Brain microvascular endothelial cell (primary cell): ENCODE results near the gene ARHGAP26.

Experiments used
- DNase-seq: peaks from one replicate; pipeline ENCODE4 v3.0.0-alpha.2; 2020
- H3K27ac ChIP-seq: fragments of 250-450 bp; sonication (Bioruptor Pico); 2 replicates; pipeline ENCODE4 v1.5.1; 2020; ENCODE audit warnings: mild to moderate bottlenecking, moderate library complexity
- H3K27me3 ChIP-seq: fragments of 250-450 bp; sonication (Bioruptor Pico); replicated peaks from 2 replicates; pipeline ENCODE4 v1.5.1; 2020; ENCODE audit warnings: mild to moderate bottlenecking
- H3K36me3 ChIP-seq: fragments of 250-450 bp; sonication (Bioruptor Pico); replicated peaks from 2 replicates; pipeline ENCODE4 v1.5.1; 2020; ENCODE audit warnings: mild to moderate bottlenecking
- H3K4me3 ChIP-seq: 2 replicates; pipeline ENCODE4 v1.5.1; 2011; ENCODE audit warnings: low read depth, mild to moderate bottlenecking, control low read depth, low read length, moderate library complexity
- in situ Hi-C: cut with HindIII; loops from 2 replicates; pipeline ENCODE4 v1.10.0; 2017; ENCODE audit warnings: low sequenced_read_pairs, low pct_ligation_motif_present
- TF ChIP-seq, protein P1 (sequence below): IDR thresholded peaks from 2 replicates; pipeline ENCODE4 v1.5.1; 2011; ENCODE audit warnings: low read depth, mild to moderate bottlenecking, moderate library complexity, low read length, control low read depth, inconsistent platforms; ENCODE audit errors: missing control alignments

ARHGAP26 gene

DNA sequence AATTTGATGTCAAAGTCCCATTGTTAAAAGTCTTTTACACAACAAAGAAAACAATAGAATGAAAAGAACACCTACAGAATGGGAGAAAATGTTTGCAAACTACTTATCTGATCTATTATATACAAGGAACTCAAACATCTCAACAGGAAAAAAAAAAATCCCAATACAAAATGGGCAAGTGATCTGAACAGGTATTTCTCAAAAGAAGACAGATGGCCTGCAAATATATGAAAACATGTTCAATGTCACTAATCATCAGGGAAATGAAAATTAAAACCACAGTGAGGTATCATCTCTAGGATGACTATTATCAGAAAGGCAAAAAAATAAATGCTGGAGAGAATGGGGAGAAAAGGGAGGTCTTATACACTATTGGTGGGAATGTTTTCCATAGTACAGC is 301.8 kb downstream of the ARHGAP26 start:
- in situ Hi-C loops: no loop called here
- no peak overlapping the region for H3K4me3 ChIP-seq
- DNase-seq: no peak
- no peak overlapping the region for H3K27ac ChIP-seq
- H3K27me3 ChIP-seq: no peaks in the 10 kb centered on the region
- TF ChIP-seq, protein P1, sequence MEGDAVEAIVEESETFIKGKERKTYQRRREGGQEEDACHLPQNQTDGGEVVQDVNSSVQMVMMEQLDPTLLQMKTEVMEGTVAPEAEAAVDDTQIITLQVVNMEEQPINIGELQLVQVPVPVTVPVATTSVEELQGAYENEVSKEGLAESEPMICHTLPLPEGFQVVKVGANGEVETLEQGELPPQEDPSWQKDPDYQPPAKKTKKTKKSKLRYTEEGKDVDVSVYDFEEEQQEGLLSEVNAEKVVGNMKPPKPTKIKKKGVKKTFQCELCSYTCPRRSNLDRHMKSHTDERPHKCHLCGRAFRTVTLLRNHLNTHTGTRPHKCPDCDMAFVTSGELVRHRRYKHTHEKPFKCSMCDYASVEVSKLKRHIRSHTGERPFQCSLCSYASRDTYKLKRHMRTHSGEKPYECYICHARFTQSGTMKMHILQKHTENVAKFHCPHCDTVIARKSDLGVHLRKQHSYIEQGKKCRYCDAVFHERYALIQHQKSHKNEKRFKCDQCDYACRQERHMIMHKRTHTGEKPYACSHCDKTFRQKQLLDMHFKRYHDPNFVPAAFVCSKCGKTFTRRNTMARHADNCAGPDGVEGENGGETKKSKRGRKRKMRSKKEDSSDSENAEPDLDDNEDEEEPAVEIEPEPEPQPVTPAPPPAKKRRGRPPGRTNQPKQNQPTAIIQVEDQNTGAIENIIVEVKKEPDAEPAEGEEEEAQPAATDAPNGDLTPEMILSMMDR: no peak
- H3K36me3 ChIP-seq: no peaks in the 10 kb centered on the region

DNA sequence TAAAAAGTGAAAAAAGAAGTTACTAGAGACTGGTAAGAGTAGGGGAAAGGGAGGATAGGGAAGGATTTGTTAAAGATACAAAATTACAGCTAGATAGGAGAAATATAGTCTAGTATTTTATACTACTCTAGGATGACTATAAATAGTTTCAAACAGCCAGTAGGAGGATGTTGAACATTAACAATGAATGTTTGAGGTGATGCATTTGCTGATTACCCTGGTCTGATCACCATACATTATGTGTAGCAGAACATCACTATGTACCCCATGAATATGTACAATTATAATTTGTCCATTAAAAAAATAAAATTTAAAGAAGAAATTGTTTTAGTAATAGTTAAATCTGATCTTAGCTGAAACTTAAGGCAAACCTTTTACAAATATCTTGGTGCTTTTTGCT is 302.6 kb downstream of the ARHGAP26 start:
- TF ChIP-seq, protein P1: no peak
- Histone ChIP-seq H3K27me3 (no peaks in the 10 kb centered on the region), H3K36me3 (no peaks in the 10 kb centered on the region), H3K4me3 (no peak overlapping the region), H3K27ac (no peak overlapping the region)
- in situ Hi-C loops: no loop called here
- DNase-seq: no peak

DNA sequence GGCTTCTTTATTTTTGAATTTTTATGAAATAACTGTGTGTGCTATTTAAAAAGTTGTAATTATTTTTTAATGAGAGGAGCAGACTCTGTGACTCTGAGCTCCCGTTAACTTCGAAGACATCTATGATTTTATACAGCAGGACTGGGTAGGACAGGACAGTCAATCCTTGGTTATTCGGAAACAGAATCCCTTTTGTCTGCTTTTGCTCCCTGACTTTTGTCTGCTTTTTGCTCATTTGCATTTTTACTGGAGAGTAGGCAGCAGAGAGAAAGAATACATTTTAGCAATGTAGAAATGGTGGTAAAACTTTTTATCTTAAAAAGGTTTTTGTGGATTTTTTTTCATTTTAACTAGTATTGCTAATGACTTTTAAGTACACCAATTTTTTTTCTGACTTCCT is 303.6 kb downstream of the ARHGAP26 start:
- DNase-seq: no peak
- Histone ChIP-seq H3K27ac (no peak overlapping the region), H3K4me3 (no peak overlapping the region), H3K27me3 (no peaks in the 10 kb centered on the region), H3K36me3 (no peaks in the 10 kb centered on the region)
- in situ Hi-C loops: no loop called here
- TF ChIP-seq, protein P1: no peak

DNA sequence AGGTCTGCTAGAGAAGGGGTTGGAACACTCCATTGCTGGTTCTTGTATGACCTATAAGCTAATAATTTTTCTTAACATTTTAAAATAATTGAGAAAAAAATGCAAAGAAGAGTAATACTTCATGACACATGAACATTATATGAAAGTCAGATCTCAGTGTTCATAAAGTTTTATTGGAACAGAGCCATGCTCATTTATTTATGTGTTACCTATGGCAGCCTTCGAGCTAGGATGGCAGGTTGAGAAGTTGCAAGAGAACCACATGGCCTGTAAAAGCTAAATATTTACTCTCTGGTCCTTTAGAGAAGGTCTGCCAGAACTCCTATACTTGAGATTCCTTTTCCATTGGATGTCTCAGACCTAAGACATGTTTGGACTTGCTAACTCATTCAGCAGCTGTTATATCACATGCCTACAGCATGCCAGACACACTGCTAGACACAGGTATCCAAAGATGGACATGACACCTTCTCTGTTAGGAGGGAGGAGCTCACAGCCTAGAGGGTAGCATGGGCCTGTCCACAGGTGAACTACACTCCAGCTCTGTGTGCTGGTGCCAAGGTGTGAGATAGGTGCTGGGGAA is 304.3 kb downstream of the ARHGAP26 start:
- TF ChIP-seq, protein P1: no peak
- Histone ChIP-seq H3K4me3 (no peak overlapping the region), H3K27ac (no peak overlapping the region), H3K36me3 (no peaks in the 10 kb centered on the region), H3K27me3 (no peaks in the 10 kb centered on the region)
- DNase-seq: no peak
- in situ Hi-C loops: no loop called here

DNA sequence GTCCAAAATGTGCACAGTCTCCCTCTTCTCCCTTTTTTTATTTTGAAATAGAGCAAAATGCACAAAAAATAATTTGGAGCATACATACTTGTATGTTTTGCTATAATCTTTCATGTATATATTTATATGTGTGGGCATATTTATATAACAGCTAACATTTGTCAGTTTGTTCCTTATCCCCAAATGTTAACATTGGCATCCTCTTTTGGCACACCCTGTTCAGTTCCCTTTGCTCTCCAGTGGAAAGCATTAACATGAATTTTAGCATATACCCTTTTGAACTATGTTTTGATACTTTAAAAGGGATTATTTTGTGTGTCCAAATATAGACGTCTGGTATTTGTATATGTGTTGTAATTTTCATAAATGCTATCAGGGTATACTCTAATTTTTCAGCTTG is 306.2 kb downstream of the ARHGAP26 start:
- Histone ChIP-seq H3K4me3 (no peak overlapping the region), H3K27ac (no peak overlapping the region), H3K36me3 (no peaks in the 10 kb centered on the region), H3K27me3 (no peaks in the 10 kb centered on the region)
- in situ Hi-C loops: no loop called here
- no peak for DNase-seq
- TF ChIP-seq, protein P1: no peak

DNA sequence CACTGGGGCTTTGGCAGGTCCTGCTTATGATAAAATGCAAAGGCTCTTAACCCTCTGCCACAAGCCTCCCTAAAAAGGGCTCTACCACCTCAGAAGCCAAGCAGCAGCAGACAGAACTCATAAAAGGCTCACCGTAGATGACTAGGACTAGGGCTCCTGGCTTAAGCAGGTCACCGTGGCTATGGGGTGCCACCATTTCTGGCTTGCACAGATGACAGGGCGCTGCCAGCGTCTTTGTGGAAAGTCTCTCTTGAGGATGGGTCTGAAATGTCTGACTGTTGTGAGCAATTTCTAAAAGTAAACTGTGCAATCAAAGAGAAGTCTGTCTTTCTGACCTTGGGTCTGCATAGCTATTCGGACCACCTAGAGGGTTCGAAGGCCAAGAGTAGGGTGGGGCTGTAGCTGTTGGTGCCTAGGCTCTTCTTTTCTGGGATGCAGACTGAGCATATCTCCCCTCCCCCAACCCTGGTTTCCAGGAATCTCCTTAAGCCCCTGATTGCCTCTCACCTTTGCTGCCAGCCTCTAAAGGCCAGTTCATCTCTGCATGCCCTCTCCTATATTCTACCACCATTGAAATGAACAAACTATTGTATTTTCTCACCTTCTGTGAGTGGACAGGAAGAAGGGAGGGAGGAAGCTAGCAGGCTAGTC is 307.4 kb downstream of the ARHGAP26 start:
- no peaks in the 10 kb centered on the region for H3K27me3 ChIP-seq
- H3K36me3 ChIP-seq: no peaks in the 10 kb centered on the region
- no peak overlapping the region for H3K4me3 ChIP-seq
- in situ Hi-C loops: no loop called here
- TF ChIP-seq, protein P1: no peak
- no peak overlapping the region for H3K27ac ChIP-seq
- DNase-seq: no peak
